Germinal center (tissue), 1 donor: ENCODE data around the gene GIPC2.
A peak's percentile ranks its signal among the peaks of the same experiment; 100 is the strongest.
"Not testable (repeated sequence)": the region's sequence is repeated elsewhere in the genome, so short reads cannot be mapped to it uniquely, and the experiment has no call there.

Experiments
- DNase-seq: peaks from one replicate; pipeline ENCODE4 v3.0.0; 2012; ENCODE audit warnings: mixed read lengths, low spot score

GIPC2 gene

DNA sequence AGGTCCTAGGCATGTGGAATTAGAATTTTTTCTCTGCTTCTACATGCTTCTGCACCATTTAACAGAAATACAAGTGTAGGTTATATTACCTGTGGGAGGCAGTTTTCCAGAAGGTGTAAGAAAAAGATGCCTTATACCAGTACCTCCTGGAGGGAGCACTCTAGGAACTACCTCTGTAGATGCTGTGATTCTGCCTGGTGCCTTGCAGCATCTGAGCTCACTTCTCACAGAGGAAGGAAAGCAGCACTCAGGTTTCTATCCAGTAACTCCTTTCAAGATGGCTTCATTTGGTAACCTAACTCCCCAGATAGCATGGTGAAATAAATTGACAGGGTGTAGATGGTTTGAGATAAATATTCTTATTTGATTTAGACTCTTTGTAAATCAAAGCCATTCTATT is 50.3 kb downstream of the GIPC2 start:
- DNase-seq, result no peak

DNA sequence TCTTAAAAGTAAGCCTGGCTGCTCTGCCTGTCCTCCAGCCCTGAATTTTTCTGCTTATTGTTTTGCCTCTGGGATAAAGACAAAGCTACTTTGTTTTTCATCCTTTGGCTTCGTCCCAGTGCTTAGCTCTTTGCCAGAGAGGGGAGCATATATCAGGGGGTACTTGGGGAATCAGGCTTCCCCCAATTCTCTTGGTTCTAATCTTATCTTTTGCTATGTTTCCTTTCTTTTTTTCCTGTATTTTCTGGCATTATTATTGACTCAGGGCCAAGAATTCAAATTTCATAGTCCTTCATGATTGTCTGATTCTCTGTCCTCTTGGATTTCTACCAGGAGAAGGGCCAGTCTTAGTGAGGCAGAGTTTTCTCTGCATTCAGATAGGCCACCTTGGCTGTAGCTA is 51.2 kb downstream of the GIPC2 start:
- DNase-seq, result no peak

DNA sequence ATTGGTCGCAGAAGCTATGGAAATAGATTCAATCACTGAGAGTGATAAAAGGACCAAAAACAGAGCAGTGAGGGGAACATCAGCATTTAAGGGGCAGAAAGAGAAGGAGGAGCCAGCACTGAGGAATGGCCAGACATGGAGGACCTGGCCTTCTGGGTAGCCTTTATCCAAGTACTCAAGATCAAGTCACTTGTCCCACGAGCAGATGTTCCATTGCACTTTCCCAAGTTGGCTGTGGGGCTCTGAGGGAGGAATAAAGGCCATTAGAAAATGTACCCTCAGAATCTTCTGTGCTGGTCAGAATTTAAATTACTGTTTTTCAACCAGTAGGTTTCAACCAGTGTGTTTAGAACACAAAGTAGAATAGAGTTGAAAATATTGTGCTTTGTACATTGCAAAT is 55.3 kb downstream of the GIPC2 start:
- no peak for DNase-seq

DNA sequence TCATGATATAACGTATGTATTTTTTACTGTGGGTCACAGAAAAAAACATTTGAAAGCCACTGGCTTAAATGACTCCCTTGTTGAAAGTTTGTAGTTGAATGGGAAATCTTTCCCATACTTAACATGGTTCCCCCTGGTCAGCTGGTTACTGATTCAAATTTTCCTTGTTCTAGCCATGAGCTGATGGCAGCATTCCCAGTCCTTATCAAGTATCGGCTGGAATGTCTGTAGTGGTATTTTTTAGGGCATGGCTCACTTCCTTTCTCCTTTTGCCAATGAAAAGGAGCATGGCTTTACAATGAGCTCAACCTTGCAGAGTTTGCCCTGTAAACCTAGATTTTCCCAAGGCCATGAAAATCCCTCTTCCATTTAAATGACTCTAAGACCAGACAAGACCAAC is 55.7 kb downstream of the GIPC2 start:
- no peak for DNase-seq

DNA sequence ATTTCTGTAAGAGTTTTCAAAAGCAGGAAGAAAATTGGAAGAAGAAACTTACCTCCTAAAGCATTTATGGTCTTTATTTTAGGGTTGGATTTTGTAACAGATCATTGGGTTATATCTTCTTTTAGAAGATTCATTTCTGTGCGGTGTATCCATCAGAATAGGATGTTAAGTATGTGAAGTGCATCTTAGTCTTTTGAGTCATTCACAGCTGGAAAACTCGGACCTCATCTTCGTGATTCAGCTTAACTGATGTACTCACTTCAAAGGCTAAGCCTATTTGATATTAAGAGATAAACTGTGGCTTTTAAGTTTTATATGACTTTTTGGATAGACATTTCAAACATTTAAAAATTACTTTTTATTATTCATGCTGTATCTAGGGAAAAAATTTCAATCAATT is 56.3 kb downstream of the GIPC2 start:
- DNase-seq, result no peak

DNA sequence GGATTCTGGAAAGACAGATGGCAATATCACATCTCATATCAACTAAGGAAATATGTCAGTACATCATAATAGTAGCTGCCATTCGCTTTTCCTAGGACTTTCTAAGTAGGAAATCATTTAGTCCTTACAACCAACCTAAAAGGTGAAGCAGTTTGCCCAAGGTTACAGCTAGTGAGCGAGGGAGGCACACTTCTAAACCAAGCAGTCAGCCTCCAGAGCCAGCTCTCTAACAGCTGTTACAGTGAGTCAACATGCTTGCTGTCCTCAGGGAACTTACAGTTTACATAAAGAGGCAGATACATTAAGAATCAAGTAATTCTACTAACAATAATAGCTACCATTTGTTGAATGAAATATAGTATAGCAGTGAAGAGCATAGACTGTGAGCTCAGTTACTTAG is 57.1 kb downstream of the GIPC2 start:
- no peak for DNase-seq

DNA sequence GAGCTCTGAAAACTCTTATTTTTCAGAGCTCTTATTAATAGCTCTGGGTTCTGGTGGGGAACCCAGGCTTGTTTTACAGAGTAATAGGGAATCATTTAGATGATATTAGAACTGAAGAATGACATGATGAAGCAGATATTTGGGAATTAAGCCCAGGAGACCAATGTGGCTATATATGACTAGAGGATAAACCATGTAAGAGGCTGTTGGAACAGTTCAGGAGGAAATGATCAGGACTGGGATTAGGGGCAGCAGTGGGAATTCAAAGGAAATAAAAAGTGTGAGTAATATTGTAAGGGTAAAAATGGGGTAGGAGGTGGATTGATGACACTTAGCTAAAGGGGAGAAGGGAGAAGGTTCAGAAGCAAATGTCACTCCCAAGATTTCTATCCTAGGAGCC is 58.6 kb downstream of the GIPC2 start:
- no peak for DNase-seq

DNA sequence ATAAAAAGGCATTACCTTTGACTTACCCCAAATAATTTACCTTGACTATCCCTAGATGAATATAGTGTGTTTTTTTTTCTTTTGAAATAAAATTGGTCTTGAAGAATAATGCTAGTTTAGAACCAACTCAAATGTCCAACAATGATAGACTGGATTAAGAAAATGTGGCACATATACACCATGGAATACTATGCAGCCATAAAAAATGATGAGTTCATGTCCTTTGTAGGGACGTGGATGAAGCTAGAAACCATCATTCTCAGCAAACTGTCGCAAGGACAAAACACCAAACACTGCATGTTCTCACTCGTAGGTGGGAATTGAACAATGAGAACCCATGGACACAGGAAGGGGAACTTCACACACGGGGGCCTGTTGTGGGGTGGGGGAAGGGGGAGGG is 63.9 kb downstream of the GIPC2 start:
- not testable (repeated sequence) for DNase-seq

DNA sequence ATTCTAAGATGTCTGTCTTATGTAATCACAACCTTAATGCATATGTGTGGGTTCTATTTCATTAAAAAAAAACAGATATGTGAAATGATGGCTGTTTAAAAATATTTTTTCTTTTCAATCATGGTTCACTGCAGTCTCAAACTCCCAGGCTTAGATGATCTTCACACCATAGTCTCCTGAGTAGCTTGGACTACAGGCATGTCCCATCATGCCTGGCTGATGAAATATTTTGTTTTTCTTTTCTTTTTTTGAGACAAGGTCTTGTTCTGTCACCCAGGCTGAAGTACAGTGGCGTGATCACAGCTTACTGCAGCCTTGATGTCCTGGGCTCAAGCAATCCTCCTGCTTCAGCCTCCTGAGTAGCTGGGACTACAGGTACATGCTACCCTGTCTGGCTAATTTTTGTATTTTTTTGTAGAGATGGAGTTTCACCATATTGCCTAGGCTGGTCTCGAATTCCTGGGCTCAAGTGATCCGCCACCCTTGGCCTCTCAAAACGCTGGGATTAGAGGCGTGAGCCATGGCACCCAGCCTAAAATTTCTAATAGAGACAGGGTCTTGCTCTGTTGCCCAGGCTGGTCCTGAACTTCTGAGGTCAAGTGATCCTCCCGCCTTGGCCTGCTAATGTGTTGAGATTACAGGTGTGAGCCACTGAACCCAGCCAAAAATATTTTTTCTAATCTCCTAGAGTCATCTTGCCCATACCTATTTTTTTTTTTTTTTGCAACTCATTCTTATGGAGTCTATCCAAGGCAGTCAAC is 67.6 kb downstream of the GIPC2 start:
- DNase-seq, result no peak

DNA sequence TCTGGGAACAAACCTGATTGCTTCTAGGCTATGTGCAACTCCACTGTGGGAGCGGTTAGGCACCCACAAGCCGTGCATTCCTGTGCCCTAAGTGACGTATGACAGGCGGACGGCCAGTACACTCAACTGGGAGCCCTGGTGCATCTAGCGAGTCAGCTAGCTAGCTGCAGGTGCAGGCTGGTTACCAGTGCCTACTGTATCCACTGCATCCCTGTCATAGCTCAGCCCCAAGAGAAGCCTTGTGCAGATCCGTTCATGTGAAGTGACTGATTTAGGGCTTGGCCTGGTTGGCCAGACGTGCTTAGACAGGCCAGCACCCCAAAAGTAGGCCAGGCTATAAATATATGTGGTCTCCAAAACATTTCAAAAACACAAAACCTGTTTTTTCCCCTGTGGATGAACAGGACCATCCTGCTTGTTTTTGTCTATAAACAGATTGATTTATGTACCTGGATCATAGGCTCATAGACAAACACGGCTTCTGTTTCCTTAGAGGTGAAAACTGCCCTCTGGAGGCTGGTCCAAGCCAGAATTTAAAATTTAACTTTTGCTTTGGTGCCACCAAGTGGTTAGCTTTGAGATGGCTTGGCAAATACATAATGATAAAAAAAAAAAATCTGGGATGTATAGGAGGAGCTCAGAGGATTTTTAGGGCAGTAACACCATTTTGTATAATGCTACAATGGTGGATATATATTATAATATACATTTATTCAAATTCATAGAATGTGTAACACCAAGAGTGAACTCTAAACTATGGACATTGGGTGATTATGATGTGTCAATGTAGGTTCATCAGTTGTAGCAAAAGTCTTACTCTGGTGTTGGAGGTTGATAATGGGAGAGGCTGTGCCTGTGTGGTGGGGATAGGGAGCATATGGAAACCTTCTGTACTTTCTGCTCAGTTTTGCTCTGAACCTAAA is 68.5 kb downstream of the GIPC2 start:
- peak; percentile 38 for DNase-seq

DNA sequence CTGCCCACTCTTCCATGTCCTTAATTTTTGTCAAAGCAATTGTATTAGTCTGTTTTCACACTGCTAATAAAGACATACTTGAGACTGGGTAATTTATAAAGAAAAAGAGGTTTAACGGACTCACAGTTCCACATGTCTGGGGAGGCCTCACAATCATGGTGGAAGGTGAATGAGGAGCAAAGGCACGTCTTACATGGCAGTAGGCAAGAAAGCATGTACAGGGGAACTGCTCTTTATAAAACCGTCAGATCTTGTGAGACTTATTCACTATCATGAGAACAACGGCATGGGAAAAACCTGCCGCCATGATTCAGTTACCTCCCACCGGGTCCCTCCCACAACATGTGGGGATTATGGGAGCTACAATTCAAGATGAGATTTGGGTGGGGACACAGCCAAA is 74.7 kb downstream of the GIPC2 start:
- not testable (repeated sequence) for DNase-seq

DNA sequence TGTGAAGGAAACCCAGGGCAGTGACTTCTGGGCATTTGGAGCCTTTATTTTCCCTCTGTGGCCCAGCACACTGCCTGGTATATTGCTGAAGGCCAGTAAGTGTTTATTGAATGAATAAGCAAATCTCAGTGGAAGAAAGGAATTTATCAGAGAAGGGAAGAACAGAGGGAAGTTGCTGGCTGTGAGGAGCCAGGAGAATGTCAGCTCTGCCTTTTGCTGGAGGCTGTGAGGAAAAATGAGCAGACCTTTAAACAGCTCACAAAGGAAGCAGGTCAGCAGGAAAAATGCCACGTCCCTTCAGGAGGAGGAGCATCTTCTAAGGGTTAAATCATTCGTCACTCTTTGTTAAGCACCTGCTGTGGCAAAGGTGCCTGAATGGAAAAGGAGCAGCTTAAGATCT is 75.9 kb downstream of the GIPC2 start:
- DNase-seq, result no peak

DNA sequence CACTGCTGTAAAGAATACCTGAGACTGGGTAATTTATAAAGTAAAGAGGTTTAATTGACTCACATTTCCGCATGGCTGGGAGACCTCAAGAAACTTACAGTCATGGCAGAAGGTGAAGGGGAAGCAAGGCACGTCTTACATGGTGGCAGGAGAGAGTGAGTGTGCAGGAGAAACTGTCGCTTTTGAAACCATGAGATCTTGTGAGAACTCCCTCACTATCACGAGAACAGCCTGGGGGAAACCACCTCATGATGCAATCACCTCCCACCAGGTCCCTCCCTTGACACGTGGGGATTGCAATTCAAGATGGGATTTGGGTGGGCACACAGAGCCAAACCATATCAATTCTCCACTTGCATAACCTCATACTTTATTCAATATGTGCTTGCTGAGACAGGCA is 76.6 kb downstream of the GIPC2 start:
- DNase-seq, result no peak

DNA sequence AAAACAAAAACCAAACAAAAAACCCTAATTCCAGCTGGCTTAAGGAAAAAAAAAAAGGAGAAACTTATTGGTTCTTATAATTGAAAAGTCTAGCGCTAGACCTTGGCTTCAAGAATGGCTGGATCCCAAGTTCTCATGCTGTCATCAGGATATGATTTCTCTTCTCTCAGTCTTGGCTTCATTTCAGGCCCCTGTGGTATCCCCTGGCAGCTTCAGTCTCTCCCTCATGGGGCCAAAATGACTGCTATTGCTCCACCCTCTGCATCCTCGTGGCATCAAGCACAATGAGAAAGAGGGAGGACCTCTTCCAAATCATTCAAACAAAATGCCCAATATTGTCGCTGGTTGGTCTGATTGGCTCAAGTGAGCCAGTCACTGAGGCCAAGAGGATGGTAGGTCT is 80.7 kb downstream of the GIPC2 start:
- DNase-seq, result no peak

DNA sequence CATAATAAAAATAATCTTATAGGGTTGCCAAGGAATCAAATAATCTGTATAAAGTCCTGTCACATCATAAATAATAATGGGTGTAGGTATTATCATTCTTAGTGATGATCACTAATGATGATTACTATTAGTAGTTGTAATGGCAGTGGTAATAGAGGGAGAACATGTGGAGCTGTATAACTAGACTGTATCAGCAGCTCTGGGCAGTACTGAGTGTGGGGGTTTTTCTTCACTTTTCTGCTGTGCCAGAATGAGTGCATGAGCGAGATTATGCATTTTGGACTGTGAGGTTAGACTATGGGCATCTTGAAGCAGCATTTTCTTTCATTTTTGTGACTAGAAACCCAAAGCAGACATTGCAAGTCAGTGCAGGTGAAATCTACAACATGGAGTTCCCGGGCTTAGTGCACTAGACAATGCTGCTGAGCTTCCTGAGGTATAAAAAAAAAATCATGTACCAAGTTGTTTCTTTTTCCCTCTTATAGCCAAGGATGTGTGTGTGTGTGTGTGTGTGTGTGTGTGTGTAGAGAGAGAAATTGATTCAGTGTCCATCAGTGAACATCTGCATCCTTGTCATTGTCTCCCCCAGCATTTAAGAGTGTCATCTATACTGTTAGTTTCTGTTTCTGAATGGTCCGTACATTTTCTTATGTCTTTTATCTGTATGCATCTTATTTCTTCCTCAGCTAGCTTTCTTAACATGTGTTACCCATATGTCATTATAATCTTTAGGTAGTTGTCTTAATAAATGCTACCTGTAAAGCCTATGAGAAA is 86.6 kb downstream of the GIPC2 start:
- DNase-seq, result no peak

DNA sequence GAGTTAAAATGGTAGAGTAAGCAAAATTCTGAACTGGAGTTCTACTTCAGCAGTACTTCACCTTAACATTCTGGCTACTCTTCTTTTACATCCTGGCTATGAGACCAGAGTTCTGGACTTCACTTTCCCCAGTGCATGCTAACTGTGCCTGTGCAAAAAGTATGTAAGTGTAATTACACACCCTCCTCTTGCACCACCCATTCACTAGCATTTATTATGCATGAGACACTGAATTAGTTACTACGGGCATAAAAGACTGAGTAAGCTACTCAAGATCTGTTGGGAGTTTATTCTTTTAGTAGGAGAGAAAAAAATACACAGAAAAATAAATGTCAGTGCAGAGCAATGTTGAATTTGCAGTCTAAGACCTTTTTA is 87.2 kb downstream of the GIPC2 start:
- DNase-seq, result no peak

DNA sequence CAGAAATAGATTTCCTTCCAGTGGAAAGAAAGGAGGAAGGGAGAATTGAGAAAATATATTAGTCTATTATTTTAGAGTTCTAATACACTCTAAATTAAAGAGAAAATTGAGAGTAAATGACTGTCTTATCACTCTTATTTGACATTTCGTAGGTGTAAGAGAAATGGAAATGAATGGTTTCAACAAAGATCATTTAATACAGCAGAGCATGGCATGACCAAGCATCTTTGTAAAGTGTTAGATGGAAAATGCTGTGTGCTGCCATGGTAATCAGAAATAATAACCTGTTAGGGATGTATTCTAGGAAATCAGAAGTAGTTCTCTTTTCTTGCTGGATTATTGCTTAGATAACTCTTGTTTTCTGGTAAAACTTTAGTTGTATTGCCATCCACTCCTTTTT is 90.9 kb downstream of the GIPC2 start:
- no peak for DNase-seq

DNA sequence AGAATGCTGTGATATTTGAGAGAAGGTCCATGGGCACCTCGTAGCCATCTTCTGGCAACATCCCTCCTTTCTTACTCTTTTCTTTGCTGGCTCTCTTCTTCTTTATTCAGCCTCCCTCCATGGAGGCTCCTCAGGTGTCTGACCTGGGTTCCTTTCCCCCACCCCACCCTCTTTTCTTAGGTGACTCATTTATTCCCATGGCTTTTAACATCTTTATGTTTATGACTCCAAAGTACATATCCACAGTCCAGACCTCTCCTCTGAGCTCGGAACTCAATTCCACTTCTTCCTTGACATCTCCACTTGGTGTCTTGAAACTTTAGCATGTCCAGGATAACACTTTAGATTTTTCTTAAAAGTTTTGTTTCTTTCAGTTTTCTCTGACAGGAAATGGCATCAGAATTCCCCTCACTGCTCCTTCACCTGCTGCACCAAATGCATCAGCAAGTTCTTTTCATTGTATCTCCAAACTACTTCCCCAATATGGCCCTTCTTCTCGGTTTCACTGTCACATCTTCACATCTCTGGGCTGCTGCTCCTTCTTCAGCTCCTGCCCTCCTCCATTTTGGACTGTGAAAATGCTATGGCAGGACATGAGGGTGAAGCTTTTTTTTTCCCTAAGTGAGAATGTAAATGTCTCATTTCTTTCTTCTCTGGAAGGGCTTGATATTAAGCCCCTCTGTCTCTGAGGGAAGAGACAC is 95.9 kb downstream of the GIPC2 start:
- DNase-seq, result no peak

DNA sequence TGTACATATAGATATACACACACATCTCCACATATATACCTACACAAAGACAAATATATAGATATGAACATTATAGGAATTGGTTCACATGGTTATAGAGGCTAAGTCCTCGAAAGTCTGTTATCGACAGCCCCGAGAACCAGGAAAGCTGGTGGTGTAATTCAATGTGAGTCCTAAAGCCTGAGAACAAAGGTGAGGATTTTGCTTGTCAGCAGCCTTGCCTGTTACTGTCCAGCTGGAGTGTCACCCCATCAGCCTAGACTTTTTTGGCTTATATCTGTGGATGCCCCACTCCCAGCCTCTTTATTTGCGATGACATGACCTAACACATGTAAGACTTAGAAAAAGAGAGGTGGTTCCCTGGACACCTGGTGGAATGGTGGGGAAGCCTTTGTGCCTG is 97.0 kb downstream of the GIPC2 start:
- no peak for DNase-seq

DNA sequence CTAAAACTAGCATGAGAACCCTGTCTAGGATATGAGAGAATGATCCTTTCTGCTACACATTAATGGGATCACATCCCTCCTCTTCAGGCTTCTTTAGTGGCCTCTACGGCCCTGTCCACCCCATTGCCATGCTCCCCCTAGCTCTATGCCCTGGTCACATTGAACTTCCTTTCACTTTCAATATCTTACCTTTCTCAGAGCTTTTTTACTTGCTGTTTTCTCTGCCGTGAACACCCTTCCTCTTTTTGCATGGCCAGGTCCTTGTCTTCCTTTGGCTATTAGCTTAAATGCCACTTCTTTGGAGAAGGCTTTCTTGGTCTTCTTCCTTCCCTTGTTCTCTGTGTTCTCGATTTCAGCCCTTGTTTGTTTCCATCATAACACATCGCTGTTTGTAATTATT is 97.4 kb downstream of the GIPC2 start:
- DNase-seq, result peak; percentile 22

DNA sequence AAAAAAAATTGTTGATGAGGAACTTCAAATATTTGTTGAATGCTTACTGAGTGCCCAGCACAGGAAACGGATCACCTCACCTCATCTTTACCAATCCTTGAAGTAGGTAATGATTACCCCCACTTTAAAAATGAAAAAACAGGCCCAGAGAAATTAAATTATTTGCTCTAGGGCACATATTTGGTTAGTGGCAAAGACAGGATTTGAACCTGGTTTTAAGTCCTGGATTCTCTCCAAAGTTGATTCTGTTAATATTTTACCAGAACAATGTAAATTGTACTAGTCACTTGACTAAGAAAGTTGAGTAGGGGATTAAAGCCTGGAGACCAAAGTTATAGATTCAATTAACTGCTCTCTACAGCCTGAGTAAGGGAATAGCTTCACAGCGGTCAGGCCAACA is 97.9 kb downstream of the GIPC2 start:
- no peak for DNase-seq

DNA sequence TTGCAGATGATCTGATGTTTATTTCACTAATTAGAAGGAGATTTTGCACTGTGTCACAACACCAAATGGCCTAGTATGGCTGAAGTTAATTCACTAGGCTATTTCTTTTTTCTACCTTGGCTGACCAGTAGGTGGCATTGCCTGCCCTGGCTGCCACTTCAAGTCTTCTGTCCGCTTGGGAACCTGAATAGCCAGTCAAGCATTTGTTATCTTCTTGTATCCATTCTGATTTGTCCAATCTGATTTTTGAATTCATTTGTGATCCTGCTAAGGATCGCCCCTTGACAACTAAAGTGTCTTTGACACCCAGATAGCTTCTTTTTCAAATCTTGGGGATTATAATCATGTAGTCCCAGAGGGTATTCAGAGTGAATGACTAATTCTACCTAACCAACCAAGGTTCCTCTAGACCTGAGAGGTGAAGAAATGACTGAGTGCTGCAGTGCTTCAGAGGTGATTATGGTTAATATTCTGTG is 99.4 kb downstream of the GIPC2 start:
- peak; percentile 33 for DNase-seq
